CD4-positive, alpha-beta T cell treated with Interleukin-17A for 4 hours (primary cell): ENCODE results near the gene RBMS2.

Experiments
- DNase-seq: peaks from one replicate; pipeline ENCODE4 v3.0.0-alpha.2; 2020; ENCODE audit warnings: mixed read lengths

RBMS2 gene

GRCh38 chr12:56589783-56590182 lies 68.2 kb downstream of the RBMS2 start:
- DNase-seq, result no peak

- DNase-seq, result peak; percentile 28
Measured at GRCh38 chr12:56590237-56590830, 68.7 kb downstream of the RBMS2 start.

GRCh38 chr12:56591126-56591525 lies 69.5 kb downstream of the RBMS2 start:
- DNase-seq, result no peak

- no peak for DNase-seq
Measured at GRCh38 chr12:56591961-56592360, 70.3 kb downstream of the RBMS2 start.

- peak; percentile 70 for DNase-seq
Measured at GRCh38 chr12:56593909-56594621, 72.4 kb downstream of the RBMS2 start.

GRCh38 chr12:56596815-56597214 lies 75.2 kb downstream of the RBMS2 start:
- DNase-seq, result no peak

- no peak for DNase-seq
Measured at GRCh38 chr12:56599041-56599440, 77.4 kb downstream of the RBMS2 start.

GRCh38 chr12:56599797-56600196 lies 78.2 kb downstream of the RBMS2 start:
- no peak for DNase-seq

- no peak for DNase-seq
Measured at GRCh38 chr12:56600753-56601152, 79.1 kb downstream of the RBMS2 start.

GRCh38 chr12:56601503-56601902 lies 79.9 kb downstream of the RBMS2 start:
- DNase-seq, result peak; percentile 59

GRCh38 chr12:56602239-56602638 lies 80.6 kb downstream of the RBMS2 start:
- no peak for DNase-seq

- DNase-seq, result no peak
Measured at GRCh38 chr12:56604355-56604754, 82.7 kb downstream of the RBMS2 start.

- DNase-seq, result no peak
Measured at GRCh38 chr12:56614627-56615026, 93.0 kb downstream of the RBMS2 start.

- no peak for DNase-seq
Measured at GRCh38 chr12:56616244-56616643, 94.6 kb downstream of the RBMS2 start.

- no peak for DNase-seq
Measured at GRCh38 chr12:56616925-56617324, 95.3 kb downstream of the RBMS2 start.

- DNase-seq, result no peak
Measured at GRCh38 chr12:56622535-56622934, 100.9 kb downstream of the RBMS2 start.

- no peak for DNase-seq
Measured at GRCh38 chr12:56626701-56627100, 105.1 kb downstream of the RBMS2 start.

- peak; percentile 76 for DNase-seq
Measured at GRCh38 chr12:56628671-56629458, 107.2 kb downstream of the RBMS2 start.

- DNase-seq, result peak; percentile 47
Measured at GRCh38 chr12:56629459-56630179, 108.0 kb downstream of the RBMS2 start.

GRCh38 chr12:56630180-56630632 lies 108.6 kb downstream of the RBMS2 start, which contains the start of gene BAZ2A:
Gene BAZ2A (minus strand): TSS chr12:56630326. CDS start chr12:56617530, 12,796 bp downstream.
- DNase-seq, result peak; percentile 87

- peak; percentile 74 for DNase-seq
Measured at GRCh38 chr12:56631790-56632700, 110.4 kb downstream of the RBMS2 start.
